SKM-1 treated with dmso at 0.1 percent for 144 hours (cell line): ENCODE data around the gene SRF.

Experiments
- DNase-seq: peaks from one replicate; lab custom pipeline; 2025; ENCODE audit not compliant: unreplicated experiment; lab: John Stamatoyannopoulos, UW

Gene SRF

GRCh38 chr6:43181621-43181941 lies 10.5 kb downstream of the SRF start:
- DNase-seq, result no peak

- DNase-seq, result peak; percentile 59
Measured at GRCh38 chr6:43181942-43182860, 11.1 kb downstream of the SRF start, which contains the start of gene CUL9. Gene CUL9, plus strand, starts transcription at chr6:43182196. Its CDS starts 2,115 bp downstream, at chr6:43184311.

- DNase-seq, result no peak
Measured at GRCh38 chr6:43183441-43183840, 12.4 kb downstream of the SRF start.

- no peak for DNase-seq
Measured at GRCh38 chr6:43184268-43184985, 13.4 kb downstream of the SRF start.

GRCh38 chr6:43185391-43185985 lies 14.4 kb downstream of the SRF start:
- DNase-seq, result no peak

GRCh38 chr6:43186019-43186418 lies 14.9 kb downstream of the SRF start:
- DNase-seq, result no peak

- no peak for DNase-seq
Measured at GRCh38 chr6:43186706-43187105, 15.6 kb downstream of the SRF start.

GRCh38 chr6:43187821-43188220 lies 16.8 kb downstream of the SRF start:
- no peak for DNase-seq

GRCh38 chr6:43188426-43188825 lies 17.4 kb downstream of the SRF start:
- no peak for DNase-seq

GRCh38 chr6:43189776-43190304 lies 18.8 kb downstream of the SRF start:
- no peak for DNase-seq

- no peak for DNase-seq
Measured at GRCh38 chr6:43192911-43193310, 21.8 kb downstream of the SRF start.

GRCh38 chr6:43193929-43194328 lies 22.9 kb downstream of the SRF start:
- DNase-seq, result no peak

- no peak for DNase-seq
Measured at GRCh38 chr6:43196337-43196736, 25.3 kb downstream of the SRF start.

GRCh38 chr6:43199912-43200311 lies 28.8 kb downstream of the SRF start:
- DNase-seq, result no peak

GRCh38 chr6:43200541-43200940 lies 29.5 kb downstream of the SRF start:
- DNase-seq, result no peak

- DNase-seq, result no peak
Measured at GRCh38 chr6:43202451-43202850, 31.4 kb downstream of the SRF start.

GRCh38 chr6:43203029-43203717 lies 32.1 kb downstream of the SRF start:
- DNase-seq, result no peak

- no peak for DNase-seq
Measured at GRCh38 chr6:43203718-43204095, 32.6 kb downstream of the SRF start.

GRCh38 chr6:43204271-43205105 lies 33.4 kb downstream of the SRF start:
- no peak for DNase-seq

- no peak for DNase-seq
Measured at GRCh38 chr6:43205849-43206248, 34.8 kb downstream of the SRF start.
